GM08714 (cell line): ENCODE data around the gene PKP2.

Experiments used
- H3K4me3 ChIP-seq: fragments of 200-500 bp; sonication (Bioruptor generic); 2 replicates; pipeline ENCODE4 v1.5.1; 2014; ENCODE audit warnings: mild to moderate bottlenecking, low read length, inconsistent platforms
- ZNF274 ChIP-seq: IDR thresholded peaks from 2 replicates; pipeline ENCODE4 v1.6.1; 2012; ENCODE audit warnings: mild to moderate bottlenecking, low read depth, low read length

PKP2 gene

DNA sequence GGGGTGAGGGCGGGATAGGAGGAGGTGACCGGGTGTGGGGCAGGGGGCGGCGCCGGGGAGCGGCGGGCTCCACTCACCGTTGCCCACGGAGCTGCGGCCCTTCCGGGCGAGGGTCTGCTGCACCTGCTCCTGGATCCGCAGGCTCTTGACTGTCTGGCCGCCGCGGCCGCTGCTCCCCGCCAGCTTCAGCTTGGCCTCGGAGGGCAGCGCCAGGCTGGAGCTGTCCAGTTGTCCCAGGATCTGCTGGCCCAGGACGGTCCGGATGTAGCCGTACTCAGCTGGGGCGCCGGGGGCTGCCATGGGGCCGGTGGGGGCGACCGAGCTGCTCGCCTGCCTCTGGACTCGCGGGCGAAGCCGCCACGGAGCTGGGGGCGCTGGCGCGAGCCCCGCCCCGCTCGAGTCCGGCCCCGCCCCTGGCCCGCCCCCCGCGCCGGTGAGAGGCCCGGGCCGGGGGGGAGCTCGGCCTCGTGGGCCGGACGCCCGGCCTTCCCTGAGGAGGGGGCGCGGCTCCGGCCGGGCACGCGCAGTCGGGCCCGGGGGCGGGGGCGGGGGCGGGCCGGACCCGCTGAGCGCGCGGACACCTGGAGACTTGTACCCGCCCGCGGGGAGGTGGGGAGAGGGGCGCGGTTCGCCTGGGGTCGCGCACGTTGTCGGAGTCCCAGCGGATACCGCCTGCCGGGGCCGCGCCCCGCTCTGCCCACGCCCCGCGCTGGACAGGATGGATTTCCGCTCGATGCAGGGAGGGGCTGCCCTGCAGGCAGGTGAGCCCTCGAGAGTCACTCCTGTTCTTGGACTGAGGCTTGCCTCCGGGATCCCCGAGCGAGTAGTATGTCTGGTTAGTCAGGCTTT lies at the start of gene PKP2:
Gene PKP2, minus strand, starts transcription at position 346 of the 849 bp plus-strand sequence. Its CDS starts 46 bp downstream, at position 300.
- peak within 1 kb of the TSS; percentile 61 for H3K4me3 ChIP-seq
- TF ChIP-seq ZNF274, result no peak

DNA sequence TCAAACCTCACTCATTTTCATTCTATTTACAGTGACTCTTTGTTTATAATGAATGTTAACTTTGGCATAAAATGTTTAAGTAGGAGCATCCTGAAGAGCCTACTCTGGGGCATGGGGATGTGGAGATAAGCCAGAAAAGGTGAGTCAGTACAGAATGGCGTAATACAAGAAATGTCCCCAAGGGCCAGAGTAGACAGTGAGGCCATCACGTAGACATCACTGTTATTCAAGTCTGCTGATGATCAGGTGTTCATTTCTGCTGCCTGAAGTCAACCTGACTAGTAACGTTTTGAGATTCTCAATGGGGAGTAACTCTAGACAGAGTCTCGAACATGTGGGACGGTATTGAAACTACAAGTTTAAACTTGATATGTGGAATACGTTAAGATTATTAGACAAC lies 47.6 kb upstream of the PKP2 start:
- TF ChIP-seq ZNF274, result no peak
- H3K4me3 ChIP-seq, result no peak overlapping the region

DNA sequence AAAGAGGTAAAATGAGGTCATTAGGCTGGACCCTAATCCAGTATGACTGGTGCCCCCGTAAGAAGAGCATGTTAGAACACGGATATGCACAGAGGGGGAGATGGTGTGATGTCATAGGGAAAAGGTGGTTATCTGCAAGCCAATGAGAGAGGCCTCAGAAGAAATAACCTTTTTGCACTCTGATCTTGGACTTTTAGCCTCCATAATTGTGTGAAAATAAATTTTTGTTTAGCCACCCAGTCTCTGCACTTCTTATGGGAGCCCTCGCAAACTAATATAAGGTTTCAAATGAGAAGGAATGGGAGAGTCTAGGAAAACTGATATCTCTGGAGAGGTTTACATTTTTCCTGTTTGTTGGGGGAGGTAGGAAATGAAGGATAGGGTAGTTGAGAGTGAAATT lies 43.2 kb upstream of the PKP2 start:
- no peak for TF ChIP-seq ZNF274
- no peak overlapping the region for H3K4me3 ChIP-seq

DNA sequence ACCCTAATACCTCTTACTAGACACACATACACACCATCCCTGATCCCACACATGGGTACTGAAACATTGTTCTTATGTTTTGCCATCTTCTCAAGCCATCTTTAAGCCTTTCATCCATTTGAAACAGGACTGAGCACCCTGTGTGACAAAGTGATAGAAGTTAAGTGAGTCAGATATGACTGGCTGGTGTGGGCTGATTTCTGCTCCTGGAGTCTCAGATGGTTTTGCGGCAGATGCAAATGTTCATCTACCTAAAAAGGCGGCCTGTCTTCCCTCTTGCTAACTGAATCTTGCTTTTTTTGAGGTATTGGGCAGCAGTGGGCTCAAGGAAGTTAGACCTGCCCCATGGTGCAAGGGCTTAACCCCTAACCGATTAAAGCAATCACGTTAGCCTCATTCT lies 30.4 kb upstream of the PKP2 start:
- TF ChIP-seq ZNF274, result no peak
- no peak overlapping the region for H3K4me3 ChIP-seq

DNA sequence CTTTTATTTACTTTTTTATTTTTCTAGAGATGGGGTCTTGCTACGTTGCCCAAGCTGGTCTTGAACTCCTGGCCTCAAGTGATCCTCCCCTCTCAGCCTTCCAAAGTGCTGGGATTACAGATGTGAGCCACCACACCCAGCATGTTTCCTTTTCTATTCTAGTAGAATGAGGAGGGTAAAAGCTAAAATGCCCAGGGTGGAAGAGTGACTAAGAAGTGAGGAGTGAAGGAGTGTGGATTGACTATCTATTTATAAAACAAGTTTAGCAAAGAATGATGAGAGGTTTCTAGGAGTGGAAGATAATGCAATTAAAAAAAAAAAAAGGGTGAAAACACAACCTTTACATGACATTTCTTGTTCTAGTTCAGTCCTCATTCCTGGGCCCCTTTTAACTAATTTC lies 29.8 kb upstream of the PKP2 start:
- H3K4me3 ChIP-seq, result no peak overlapping the region
- no peak for TF ChIP-seq ZNF274

DNA sequence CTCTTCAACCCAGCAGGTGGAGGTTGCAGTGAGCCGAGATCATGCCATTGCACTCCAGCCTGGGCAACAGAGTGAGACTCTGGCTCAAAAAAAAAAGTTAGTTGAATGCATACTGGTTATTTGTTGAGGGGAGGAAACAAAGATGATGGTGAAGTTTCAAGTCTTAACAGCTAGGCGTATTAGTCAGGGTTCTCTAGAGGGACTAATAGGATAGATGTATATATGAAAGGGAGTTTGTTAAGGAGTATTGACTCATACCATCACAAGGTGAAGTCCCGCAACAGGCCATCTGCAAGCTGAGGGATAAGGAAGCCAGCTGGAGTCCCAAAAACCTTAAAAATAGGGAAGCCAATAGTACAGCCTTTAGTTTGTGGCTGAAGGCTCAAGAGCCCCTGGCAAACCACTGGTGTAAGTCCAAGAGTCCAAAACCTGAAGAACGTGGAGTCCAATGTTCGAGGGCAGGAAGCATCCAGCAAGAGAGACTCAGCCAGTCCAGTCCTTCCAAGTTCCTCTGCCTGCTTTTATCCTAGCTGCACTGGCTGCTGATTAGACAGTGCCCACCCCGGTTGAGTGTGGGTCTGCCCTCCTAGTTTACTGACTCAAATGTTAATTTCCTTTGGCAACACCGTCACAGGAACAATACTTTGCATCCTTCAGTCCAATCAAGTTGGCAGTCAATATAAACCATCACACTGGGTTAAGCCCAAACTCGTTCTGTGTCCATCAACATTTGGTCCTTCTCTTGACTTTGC lies 26.1 kb upstream of the PKP2 start:
- TF ChIP-seq ZNF274, result no peak
- H3K4me3 ChIP-seq, result no peak overlapping the region

DNA sequence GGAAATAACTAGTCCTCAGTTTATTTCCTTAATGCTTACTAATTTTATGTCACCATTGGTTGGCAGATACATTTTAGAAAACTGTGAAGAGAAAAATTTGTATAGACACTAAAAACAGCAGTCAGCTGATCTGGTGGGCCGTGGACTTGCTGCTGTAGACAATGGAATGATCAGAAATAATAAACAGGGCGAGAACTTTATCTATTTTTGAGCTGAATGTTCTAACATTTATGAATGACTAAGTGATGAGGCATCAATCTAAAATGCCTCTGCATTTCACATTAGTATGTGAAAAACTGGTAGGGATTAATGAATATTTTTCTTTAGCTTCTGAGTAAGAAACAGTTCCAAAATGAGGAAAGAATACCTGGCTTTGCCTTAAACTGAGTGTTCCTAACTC lies 24.8 kb upstream of the PKP2 start:
- H3K4me3 ChIP-seq, result no peak overlapping the region
- no peak for TF ChIP-seq ZNF274

DNA sequence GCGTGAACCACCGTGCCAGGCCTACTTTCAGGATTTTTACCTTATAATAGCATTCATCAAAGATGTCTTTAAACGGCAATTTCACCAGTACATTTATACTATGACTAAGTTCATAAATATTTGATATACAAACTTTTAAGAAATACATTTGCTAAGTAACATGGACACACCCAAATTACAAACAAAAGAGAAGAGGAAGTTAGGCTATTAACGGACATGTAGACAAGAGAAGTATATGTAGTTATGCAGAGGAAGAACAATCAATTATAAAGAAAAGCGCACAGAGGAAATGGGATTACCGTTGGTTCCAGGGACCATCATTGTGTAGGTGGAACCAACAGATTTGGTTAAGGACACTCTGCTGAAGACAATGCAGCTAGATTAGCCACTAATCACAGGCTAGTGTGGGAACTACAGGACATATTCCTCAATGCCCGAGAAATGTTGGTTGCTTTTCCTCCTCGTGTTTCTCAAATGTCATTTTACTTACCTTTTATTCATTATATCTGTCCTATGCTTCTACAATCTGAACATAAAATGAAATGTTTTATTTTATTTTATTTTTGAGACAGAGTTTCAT lies 24.0 kb upstream of the PKP2 start:
- no peak overlapping the region for H3K4me3 ChIP-seq
- TF ChIP-seq ZNF274, result no peak

DNA sequence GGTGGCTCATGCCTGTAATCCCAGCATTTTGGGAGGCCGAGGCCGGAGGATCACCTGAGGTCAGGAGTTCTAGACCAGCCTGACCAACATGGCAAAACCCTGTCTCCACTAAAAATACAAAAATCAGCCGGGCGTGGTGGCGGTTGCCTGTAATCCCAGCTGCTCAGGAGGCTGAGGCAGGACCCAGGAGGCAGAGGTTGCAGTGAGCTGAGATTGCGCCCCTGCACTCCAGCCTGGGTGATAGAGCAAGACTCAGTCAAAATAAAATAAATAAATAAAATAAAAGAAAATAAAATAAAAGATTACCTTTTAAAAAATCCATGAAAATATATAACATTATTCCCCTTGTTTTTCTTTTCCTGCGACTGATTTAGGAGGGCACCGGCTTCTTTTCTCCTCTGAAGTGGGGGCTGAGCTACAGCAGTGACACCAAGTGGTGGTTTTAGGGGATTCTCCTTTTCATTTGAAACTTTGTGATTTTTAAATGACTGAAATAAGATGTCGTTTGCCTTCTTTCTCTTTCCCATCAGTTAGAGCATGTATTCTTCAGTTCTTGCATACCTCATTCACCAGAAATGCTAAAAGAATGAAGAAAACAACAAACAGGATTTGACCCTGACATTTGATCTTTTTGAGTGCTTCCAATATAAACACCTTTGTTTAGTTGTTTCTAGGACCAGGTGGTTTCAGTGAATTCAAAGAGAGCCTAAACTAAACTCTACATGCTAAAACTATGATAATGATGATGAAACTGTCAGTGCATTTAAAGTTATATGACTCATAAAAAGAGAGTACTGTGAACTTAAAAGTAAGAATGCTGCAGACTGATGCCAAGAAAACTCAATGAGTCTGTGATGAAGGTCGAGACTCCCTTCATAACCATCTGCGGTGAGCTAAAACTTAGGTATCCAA lies 22.6 kb upstream of the PKP2 start:
- no peak overlapping the region for H3K4me3 ChIP-seq
- TF ChIP-seq ZNF274, result no peak

DNA sequence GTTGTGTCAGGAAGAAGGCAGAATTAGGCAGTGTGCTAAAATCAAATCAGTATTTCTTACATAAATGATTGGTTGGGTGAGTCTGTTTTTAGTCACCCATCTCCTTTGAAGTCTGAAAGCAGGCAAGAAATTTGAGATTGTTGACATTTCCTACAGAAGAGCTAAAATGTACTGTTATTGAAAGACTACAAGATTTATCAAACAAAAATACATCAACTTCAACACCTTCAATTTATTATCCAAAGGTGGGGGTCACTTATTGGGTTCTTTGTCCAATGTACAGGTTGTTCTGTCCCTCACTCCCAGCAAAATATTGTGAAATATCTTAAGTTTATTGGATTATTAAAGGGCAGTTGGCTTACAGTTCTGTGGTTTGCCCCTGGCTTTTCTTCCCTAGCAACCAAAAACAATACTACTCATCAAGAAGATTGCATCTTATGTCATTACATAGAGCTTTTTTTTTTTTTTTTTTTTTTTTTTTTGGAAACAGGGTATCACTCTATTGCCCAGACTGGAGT lies 20.6 kb upstream of the PKP2 start:
- H3K4me3 ChIP-seq, result no peak overlapping the region
- no peak for TF ChIP-seq ZNF274

DNA sequence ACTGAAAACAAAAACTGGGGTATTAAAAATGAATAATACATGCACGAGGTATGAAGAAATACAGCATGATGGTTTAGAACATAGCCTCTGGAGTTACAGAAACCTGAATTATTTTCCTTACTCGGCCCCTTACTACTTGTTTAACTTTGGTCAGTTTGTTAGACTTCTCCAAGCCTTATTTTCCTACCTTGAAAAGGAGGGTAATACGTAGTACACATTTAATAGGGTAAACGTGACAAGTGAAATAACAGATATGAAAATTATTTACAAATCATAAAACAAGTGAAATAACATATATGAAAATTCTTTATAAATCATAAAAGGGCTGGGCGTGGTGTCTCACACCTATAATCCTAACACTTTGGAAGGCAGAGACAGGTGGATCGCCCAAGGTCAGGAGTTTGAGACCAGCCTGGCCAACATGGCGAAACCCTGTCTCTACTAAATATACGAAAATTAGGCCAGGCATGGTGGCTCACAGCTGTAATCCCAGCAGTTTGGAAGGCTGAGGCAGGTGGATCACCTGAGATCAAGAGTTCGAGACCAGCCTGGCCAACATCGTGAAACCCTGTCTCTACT lies 11.4 kb upstream of the PKP2 start:
- no peak for TF ChIP-seq ZNF274
- no peak overlapping the region for H3K4me3 ChIP-seq

DNA sequence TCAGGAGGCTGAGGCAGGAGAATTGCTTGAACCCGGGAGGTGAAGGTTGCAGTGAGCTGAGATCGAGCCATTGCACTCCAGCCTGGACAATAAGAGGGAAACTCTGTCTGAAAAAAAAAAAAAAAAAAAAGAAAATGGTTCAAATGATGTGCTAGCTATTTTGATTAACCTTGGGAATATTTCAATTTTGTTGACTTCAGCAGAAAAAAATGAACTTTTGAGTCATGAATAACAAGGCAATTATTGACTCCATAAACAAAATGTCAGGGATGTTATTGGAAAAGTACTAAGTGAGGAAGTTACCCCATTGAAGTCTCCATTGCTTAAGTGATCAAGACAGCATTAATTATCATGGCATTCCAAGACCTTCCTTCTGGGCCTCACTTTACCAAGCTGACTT lies 10.6 kb upstream of the PKP2 start:
- TF ChIP-seq ZNF274, result no peak
- H3K4me3 ChIP-seq, result no peak overlapping the region

DNA sequence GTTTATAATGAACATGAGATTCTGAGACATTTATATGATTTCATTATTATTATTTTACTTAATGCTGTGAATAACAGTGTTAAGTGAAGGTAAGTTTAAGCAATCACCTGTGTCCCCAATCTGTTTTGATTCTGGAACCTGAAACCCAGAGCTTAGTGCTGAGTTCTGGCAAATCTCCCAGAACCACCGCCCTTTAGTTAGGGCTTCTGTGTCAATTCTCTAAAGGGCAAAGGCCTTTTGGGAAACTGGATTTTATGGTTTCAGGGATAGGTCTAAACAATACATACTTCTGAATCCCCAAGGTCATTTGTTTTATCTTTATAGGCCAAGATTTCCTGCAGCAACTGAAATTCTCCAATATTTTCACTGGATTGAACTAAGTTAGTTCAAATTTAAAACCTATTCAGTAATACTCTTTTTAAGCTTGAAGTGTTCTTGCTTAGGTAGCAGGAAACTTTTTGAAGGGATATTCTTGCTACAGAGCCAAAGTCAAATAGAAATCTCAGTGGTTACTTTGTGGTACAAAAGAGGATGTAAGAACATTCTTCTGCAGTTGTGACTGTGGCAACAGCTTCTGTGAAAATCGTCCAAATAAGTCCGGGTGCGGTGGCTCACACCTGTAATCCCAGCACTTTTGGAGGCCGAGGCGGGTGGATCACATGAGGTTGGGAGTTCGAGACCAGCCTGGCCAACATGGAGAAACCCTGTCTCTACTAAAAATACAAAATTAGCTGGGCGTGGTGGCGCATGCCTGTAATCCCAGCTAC lies 10.0 kb upstream of the PKP2 start:
- no peak overlapping the region for H3K4me3 ChIP-seq
- no peak for TF ChIP-seq ZNF274

DNA sequence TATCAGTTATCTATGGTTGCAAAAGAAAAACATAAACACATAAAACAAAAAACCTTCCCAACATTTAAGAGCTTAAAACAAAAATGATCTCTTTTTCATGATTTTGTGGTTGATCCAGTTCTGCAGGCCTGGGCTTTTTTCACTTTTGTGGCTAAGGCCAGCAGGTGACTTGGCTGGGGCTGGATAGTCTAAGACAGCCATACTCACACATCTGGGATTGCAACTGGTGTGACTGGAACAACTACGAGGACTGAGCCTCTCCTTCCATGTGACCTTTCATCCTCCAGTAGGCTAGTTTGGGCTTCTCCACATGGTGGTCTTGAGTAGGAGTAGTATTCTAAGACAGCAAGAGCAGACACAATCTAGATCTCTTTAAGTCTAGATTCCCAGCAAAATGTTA lies 7.2 kb upstream of the PKP2 start:
- H3K4me3 ChIP-seq, result no peak overlapping the region
- TF ChIP-seq ZNF274, result no peak
